Measurements from ENCODE around the gene NXT1.

The NXT1 gene

GRCh38 chr20:23309781-23310180, 40.8 kb upstream of the NXT1 start:
- H3K9me3 ChIP-seq (ENCODE audit: control insufficient read depth, low read length) = no peaks in the 10 kb centered on the region
- H3K4me1 ChIP-seq (ENCODE audit: control insufficient read depth, insufficient read depth, low read length, poor library complexity, severe bottlenecking) = no peaks in the 10 kb centered on the region
- WGBS, 2 experiments (ENCODE audit: insufficient coverage in 2 of 2) = 88 to 92% methylated on average over 7 to 10 of the region's 10 CpGs
- no peaks in the 10 kb centered on the region for H3K36me3 ChIP-seq (ENCODE audit: control insufficient read depth, insufficient read depth, low read length)
- H3K4me3 ChIP-seq (ENCODE audit: extremely low read depth, insufficient read depth, low read length, poor library complexity, severe bottlenecking) = no peak overlapping the region
- no peak overlapping the region for H3K27ac ChIP-seq (ENCODE audit: low read depth, low read length, severe bottlenecking)

GRCh38 chr20:23311947-23312506, 38.6 kb upstream of the NXT1 start:
- H3K27ac ChIP-seq (ENCODE audit: low read depth, low read length, severe bottlenecking) = no peak overlapping the region
- H3K4me3 ChIP-seq (ENCODE audit: extremely low read depth, insufficient read depth, low read length, poor library complexity, severe bottlenecking) = no peak overlapping the region
- no peaks in the 10 kb centered on the region for H3K9me3 ChIP-seq (ENCODE audit: control insufficient read depth, low read length)
- no peaks in the 10 kb centered on the region for H3K4me1 ChIP-seq (ENCODE audit: control insufficient read depth, insufficient read depth, low read length, poor library complexity, severe bottlenecking)
- 75 to 77% methylated on average over 6 of the region's 7 CpGs for WGBS, 2 experiments (ENCODE audit: insufficient coverage in 2 of 2)
- no peaks in the 10 kb centered on the region for H3K36me3 ChIP-seq (ENCODE audit: control insufficient read depth, insufficient read depth, low read length)

GRCh38 chr20:23313271-23313670, 37.3 kb upstream of the NXT1 start:
- WGBS, 2 experiments (ENCODE audit: insufficient coverage in 2 of 2) = no CpG with 5 or more reads among the region's 1 CpG
- Histone ChIP-seq H3K27ac (ENCODE audit: low read depth, low read length, severe bottlenecking) (no peak overlapping the region), H3K4me1 (ENCODE audit: control insufficient read depth, insufficient read depth, low read length, poor library complexity, severe bottlenecking) (no peaks in the 10 kb centered on the region), H3K4me3 (ENCODE audit: extremely low read depth, insufficient read depth, low read length, poor library complexity, severe bottlenecking) (no peak overlapping the region), H3K9me3 (ENCODE audit: control insufficient read depth, low read length) (no peaks in the 10 kb centered on the region), H3K36me3 (ENCODE audit: control insufficient read depth, insufficient read depth, low read length) (no peaks in the 10 kb centered on the region)

- Histone ChIP-seq H3K27ac (ENCODE audit: low read depth, low read length, severe bottlenecking) (no peak overlapping the region), H3K9me3 (ENCODE audit: control insufficient read depth, low read length) (no peaks in the 10 kb centered on the region), H3K4me1 (ENCODE audit: control insufficient read depth, insufficient read depth, low read length, poor library complexity, severe bottlenecking) (no peaks in the 10 kb centered on the region), H3K36me3 (ENCODE audit: control insufficient read depth, insufficient read depth, low read length) (no peaks in the 10 kb centered on the region), H3K4me3 (ENCODE audit: extremely low read depth, insufficient read depth, low read length, poor library complexity, severe bottlenecking) (no peak overlapping the region)
- 94 to 96% methylated on average over 5 of the region's 5 CpGs for WGBS, 2 experiments (ENCODE audit: insufficient coverage in 2 of 2)
These were observed 35.9 kb upstream of the NXT1 start for GRCh38 chr20:23314699-23315098.

- H3K4me3 ChIP-seq (ENCODE audit: extremely low read depth, insufficient read depth, low read length, poor library complexity, severe bottlenecking) = no peak overlapping the region
- WGBS, 2 experiments (ENCODE audit: insufficient coverage in 2 of 2) = 86 to 90% methylated on average over 8 to 9 of the region's 9 CpGs
These were observed 35.5 kb upstream of the NXT1 start for GRCh38 chr20:23315099-23315498.

GRCh38 chr20:23316626-23317025, 34.0 kb upstream of the NXT1 start:
- Histone ChIP-seq H3K9me3 (ENCODE audit: control insufficient read depth, low read length) (peaks cover 4% of the 10 kb centered on the region), H3K4me1 (ENCODE audit: control insufficient read depth, insufficient read depth, low read length, poor library complexity, severe bottlenecking) (no peaks in the 10 kb centered on the region), H3K27ac (ENCODE audit: low read depth, low read length, severe bottlenecking) (no peak overlapping the region), H3K36me3 (ENCODE audit: control insufficient read depth, insufficient read depth, low read length) (no peaks in the 10 kb centered on the region), H3K4me3 (ENCODE audit: extremely low read depth, insufficient read depth, low read length, poor library complexity, severe bottlenecking) (no peak overlapping the region)
- 100% methylated on average over 2 of the region's 3 CpGs for WGBS, 2 experiments (ENCODE audit: insufficient coverage in 2 of 2)

More at GRCh38 chr20:23315099-23315498, 35.5 kb upstream of the NXT1 start:
- Histone ChIP-seq H3K36me3 (ENCODE audit: control insufficient read depth, insufficient read depth, low read length) (no peaks in the 10 kb centered on the region), H3K27ac (ENCODE audit: low read depth, low read length, severe bottlenecking) (no peak overlapping the region), H3K4me1 (ENCODE audit: control insufficient read depth, insufficient read depth, low read length, poor library complexity, severe bottlenecking) (no peaks in the 10 kb centered on the region), H3K9me3 (ENCODE audit: control insufficient read depth, low read length) (no peaks in the 10 kb centered on the region)

- no peak overlapping the region for H3K4me3 ChIP-seq (ENCODE audit: extremely low read depth, insufficient read depth, low read length, poor library complexity, severe bottlenecking)
- no peaks in the 10 kb centered on the region for H3K4me1 ChIP-seq (ENCODE audit: control insufficient read depth, insufficient read depth, low read length, poor library complexity, severe bottlenecking)
- no peaks in the 10 kb centered on the region for H3K36me3 ChIP-seq (ENCODE audit: control insufficient read depth, insufficient read depth, low read length)
- peaks cover 4% of the 10 kb centered on the region for H3K9me3 ChIP-seq (ENCODE audit: control insufficient read depth, low read length)
- H3K27ac ChIP-seq (ENCODE audit: low read depth, low read length, severe bottlenecking) = no peak overlapping the region
- 86 to 93% methylated on average over 3 of the region's 5 CpGs for WGBS, 2 experiments (ENCODE audit: insufficient coverage in 2 of 2)
These were observed 33.5 kb upstream of the NXT1 start for GRCh38 chr20:23317081-23317480.

- no peak overlapping the region for H3K4me3 ChIP-seq (ENCODE audit: extremely low read depth, insufficient read depth, low read length, poor library complexity, severe bottlenecking)
- H3K4me1 ChIP-seq (ENCODE audit: control insufficient read depth, insufficient read depth, low read length, poor library complexity, severe bottlenecking) = no peaks in the 10 kb centered on the region
- no peaks in the 10 kb centered on the region for H3K36me3 ChIP-seq (ENCODE audit: control insufficient read depth, insufficient read depth, low read length)
- WGBS, 2 experiments (ENCODE audit: insufficient coverage in 2 of 2) = 90 to 96% methylated on average over 3 to 4 of the region's 5 CpGs
- peaks cover 4% of the 10 kb centered on the region for H3K9me3 ChIP-seq (ENCODE audit: control insufficient read depth, low read length)
- no peak overlapping the region for H3K27ac ChIP-seq (ENCODE audit: low read depth, low read length, severe bottlenecking)
These were observed 32.2 kb upstream of the NXT1 start for GRCh38 chr20:23318347-23318746.

- Histone ChIP-seq H3K27ac (ENCODE audit: low read depth, low read length, severe bottlenecking) (no peak overlapping the region), H3K36me3 (ENCODE audit: control insufficient read depth, insufficient read depth, low read length) (no peaks in the 10 kb centered on the region), H3K4me1 (ENCODE audit: control insufficient read depth, insufficient read depth, low read length, poor library complexity, severe bottlenecking) (no peaks in the 10 kb centered on the region), H3K4me3 (ENCODE audit: extremely low read depth, insufficient read depth, low read length, poor library complexity, severe bottlenecking) (no peak overlapping the region), H3K9me3 (ENCODE audit: control insufficient read depth, low read length) (peaks cover 4% of the 10 kb centered on the region)
- WGBS, 2 experiments (ENCODE audit: insufficient coverage in 2 of 2) = 86 to 91% methylated on average over 6 to 8 of the region's 8 CpGs
These were observed 30.3 kb upstream of the NXT1 start for GRCh38 chr20:23320317-23320716.

GRCh38 chr20:23325107-23325506, 25.5 kb upstream of the NXT1 start:
- no peak overlapping the region for H3K4me3 ChIP-seq (ENCODE audit: extremely low read depth, insufficient read depth, low read length, poor library complexity, severe bottlenecking)
- H3K36me3 ChIP-seq (ENCODE audit: control insufficient read depth, insufficient read depth, low read length) = no peaks in the 10 kb centered on the region
- no peaks in the 10 kb centered on the region for H3K4me1 ChIP-seq (ENCODE audit: control insufficient read depth, insufficient read depth, low read length, poor library complexity, severe bottlenecking)
- H3K27ac ChIP-seq (ENCODE audit: low read depth, low read length, severe bottlenecking) = no peak overlapping the region
- 51 to 63% methylated on average over 2 of the region's 3 CpGs for WGBS, 2 experiments (ENCODE audit: insufficient coverage in 2 of 2)
- peaks cover 4% of the 10 kb centered on the region for H3K9me3 ChIP-seq (ENCODE audit: control insufficient read depth, low read length)

- WGBS, 2 experiments (ENCODE audit: insufficient coverage in 2 of 2) = 90 to 93% methylated on average over 8 of the region's 8 CpGs
- peaks cover 1% of the 10 kb centered on the region for H3K4me1 ChIP-seq (ENCODE audit: control insufficient read depth, insufficient read depth, low read length, poor library complexity, severe bottlenecking)
- no peak overlapping the region for H3K27ac ChIP-seq (ENCODE audit: low read depth, low read length, severe bottlenecking)
- no peak overlapping the region for H3K4me3 ChIP-seq (ENCODE audit: extremely low read depth, insufficient read depth, low read length, poor library complexity, severe bottlenecking)
- H3K9me3 ChIP-seq (ENCODE audit: control insufficient read depth, low read length) = no peaks in the 10 kb centered on the region
- H3K36me3 ChIP-seq (ENCODE audit: control insufficient read depth, insufficient read depth, low read length) = no peaks in the 10 kb centered on the region
These were observed 23.8 kb upstream of the NXT1 start for GRCh38 chr20:23326774-23327173.
